GM12801 (cell line): ENCODE measurements around the gene TBC1D22B.

Source experiments
- TF ChIP-seq, protein P1 (sequence below): IDR thresholded peaks from one replicate; pipeline ENCODE4 v1.5.1; 2011; ENCODE audit warnings: control low read depth; ENCODE audit not compliant: insufficient read length; ENCODE audit errors: extremely low read depth

Gene TBC1D22B

DNA sequence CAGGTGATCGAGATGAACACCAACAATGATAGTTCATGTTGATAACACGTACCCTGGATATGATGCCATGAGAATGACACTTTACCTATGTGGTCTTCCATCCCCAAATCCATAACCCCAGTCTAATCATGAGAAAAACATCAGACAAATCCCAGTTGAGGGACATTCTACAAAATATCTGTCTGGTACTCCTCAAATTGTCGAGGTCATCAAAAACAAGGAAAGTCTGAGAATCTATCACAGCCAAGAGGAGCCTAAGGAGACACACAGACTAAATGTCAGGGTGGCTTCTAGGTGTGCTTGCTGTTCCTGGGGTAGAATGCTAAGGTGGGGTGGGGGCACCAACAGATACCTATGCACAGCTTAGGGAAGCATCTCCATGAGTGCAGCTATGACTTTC is 93.5 kb downstream of the TBC1D22B start:
- TF ChIP-seq, protein P1, sequence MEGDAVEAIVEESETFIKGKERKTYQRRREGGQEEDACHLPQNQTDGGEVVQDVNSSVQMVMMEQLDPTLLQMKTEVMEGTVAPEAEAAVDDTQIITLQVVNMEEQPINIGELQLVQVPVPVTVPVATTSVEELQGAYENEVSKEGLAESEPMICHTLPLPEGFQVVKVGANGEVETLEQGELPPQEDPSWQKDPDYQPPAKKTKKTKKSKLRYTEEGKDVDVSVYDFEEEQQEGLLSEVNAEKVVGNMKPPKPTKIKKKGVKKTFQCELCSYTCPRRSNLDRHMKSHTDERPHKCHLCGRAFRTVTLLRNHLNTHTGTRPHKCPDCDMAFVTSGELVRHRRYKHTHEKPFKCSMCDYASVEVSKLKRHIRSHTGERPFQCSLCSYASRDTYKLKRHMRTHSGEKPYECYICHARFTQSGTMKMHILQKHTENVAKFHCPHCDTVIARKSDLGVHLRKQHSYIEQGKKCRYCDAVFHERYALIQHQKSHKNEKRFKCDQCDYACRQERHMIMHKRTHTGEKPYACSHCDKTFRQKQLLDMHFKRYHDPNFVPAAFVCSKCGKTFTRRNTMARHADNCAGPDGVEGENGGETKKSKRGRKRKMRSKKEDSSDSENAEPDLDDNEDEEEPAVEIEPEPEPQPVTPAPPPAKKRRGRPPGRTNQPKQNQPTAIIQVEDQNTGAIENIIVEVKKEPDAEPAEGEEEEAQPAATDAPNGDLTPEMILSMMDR, result no peak

DNA sequence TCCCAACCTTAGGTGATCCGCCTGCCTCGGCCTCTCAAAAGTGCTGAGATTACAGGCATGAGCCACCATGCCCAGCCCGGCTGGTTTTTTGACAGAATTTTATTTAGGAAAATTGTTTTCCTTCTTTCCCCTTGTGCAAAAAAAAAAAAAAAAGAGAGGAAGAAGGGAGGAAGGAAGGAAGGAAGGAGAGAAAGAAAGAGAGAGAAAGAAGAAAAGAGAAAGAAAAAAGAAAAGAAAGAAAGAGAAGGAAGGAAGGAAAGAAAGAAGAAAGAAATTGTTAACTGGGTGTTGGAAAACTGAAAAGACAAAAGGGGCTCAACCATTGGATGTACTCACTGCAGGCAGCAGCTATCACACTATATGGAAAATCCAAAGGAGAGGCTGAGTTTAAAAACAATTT is 94.8 kb downstream of the TBC1D22B start:
- TF ChIP-seq, protein P1, result no peak

GRCh38 chr6:37353761-37354525 is 96.4 kb downstream of the TBC1D22B start, which contains the start of gene RNF8:
Gene RNF8 (plus strand): TSS chr6:37353983. CDS start chr6:37354165, 182 bp downstream.
- TF ChIP-seq, protein P1, result no peak

DNA sequence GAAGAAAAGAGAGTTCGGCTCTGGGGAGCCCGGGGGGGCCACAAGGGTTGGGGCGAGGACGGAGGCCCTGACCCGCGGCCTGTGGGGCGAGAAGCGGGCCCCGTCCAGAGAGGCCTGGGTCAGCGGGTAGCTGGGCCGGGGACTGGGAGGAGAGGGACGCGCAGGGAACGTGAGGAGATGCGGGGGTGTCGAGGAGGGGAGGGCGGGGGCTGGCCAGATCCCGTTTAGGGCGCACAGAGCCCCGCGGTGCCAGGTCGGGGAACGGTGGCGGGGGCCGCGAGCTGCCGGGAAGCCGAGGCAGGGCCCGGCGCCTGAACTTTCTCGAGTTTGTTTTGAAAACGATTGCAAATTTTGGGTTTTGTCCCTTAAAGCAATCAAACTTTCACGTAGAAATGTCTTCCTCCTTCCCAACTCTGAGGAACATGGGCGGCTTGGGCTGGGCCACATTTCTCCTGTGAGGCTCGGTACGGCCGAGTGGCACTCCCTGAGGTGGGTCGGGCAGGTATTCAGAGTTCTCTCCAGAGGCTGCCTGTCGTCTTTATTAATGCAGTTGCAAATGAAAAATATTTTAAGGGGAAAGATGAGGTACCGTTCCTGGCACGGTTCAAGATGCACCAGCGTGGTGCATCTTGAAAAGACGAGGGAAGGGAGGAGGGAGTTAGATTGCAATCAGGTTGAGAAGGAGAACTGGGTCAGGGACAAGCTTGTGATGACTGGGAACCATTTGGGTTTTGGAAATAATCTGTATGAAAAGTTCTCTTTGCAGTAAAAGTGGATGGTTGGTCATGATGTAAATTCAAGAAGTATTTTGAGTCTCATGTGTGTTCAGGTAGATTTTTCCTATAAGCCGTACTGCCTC is 97.2 kb downstream of the TBC1D22B start:
- TF ChIP-seq, protein P1, result no peak

DNA sequence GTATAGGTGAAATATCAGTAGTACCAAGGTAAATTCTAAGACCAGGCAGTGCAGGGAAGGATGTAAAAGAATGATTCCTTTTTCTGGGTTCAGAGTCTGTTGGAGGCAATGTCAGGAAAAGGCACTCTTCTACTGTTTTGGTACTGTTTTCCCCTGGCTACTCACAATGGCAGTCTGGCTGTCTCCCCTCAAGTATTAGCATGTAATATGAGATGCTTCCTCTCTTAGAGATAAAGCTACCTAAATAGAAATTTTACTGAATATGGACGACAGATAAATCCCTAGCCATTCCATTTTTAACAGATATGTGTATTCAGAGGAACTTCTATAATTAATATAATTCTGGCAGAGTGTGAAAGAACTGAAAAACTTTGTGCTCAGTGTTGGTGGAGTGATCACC is 99.7 kb downstream of the TBC1D22B start:
- TF ChIP-seq, protein P1, result no peak

GRCh38 chr6:37357860-37358259 is 100.3 kb downstream of the TBC1D22B start:
- TF ChIP-seq, protein P1, result no peak

DNA sequence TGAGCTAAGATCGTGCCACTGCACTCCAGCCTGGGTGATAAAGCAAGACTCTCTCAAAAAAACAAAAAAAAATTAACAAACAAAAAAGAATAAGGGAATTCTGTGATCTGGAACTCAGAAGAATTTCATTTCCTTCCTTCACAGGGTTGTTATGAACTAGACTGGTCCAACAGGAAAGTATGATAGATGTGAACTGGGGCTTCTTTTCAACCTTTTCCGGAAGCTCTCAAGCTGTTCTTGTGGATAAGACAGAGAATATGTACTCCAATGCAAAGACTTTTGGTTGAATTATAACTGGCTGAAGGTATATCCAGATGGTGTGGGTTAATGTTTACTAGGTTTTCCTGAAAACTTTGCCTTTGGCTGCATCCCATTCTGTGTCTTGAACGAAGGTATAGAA is 101.5 kb downstream of the TBC1D22B start:
- TF ChIP-seq, protein P1, result no peak
